NCI-H146 treated with DMSO at 0.1 percent for 48 hours (cell line): ENCODE results near the gene GRK4.

Experiments
- DNase-seq: peaks from one replicate; lab custom pipeline; 2025; ENCODE audit not compliant: unreplicated experiment; lab: John Stamatoyannopoulos, UW

GRK4 gene

GRCh38 chr4:3067473-3068001 is 104.2 kb downstream of the GRK4 start:
- DNase-seq = no peak

- DNase-seq = no peak
Observed at GRCh38 chr4:3069661-3070199, 106.4 kb downstream of the GRK4 start.

GRCh38 chr4:3070709-3071500 is 107.5 kb downstream of the GRK4 start:
- DNase-seq = peak; percentile 12

GRCh38 chr4:3071811-3072210 is 108.4 kb downstream of the GRK4 start:
- DNase-seq = no peak

- DNase-seq = peak; percentile 19
Observed at GRCh38 chr4:3073158-3074077, 110.0 kb downstream of the GRK4 start.

GRCh38 chr4:3074078-3074845 is 110.9 kb downstream of the GRK4 start, which contains the start of the genes HTT and HTT-AS:
Gene HTT, plus strand, starts transcription at chr4:3074681. Its CDS starts 145 bp downstream, at chr4:3074826.
Gene HTT-AS, minus strand, starts transcription at chr4:3074538.
- DNase-seq = peak; percentile 90

- peak; percentile 63 for DNase-seq
Observed at GRCh38 chr4:3074846-3075651, 111.7 kb downstream of the GRK4 start.

- DNase-seq = no peak
Observed at GRCh38 chr4:3075652-3075981, 112.2 kb downstream of the GRK4 start.

- no peak for DNase-seq
Observed at GRCh38 chr4:3077796-3078195, 114.4 kb downstream of the GRK4 start.

GRCh38 chr4:3079694-3080123 is 116.3 kb downstream of the GRK4 start:
- DNase-seq = no peak

GRCh38 chr4:3082925-3083515 is 119.6 kb downstream of the GRK4 start:
- no peak for DNase-seq

GRCh38 chr4:3083732-3084131 is 120.4 kb downstream of the GRK4 start:
- no peak for DNase-seq

GRCh38 chr4:3085948-3086670 is 122.7 kb downstream of the GRK4 start:
- DNase-seq = no peak

GRCh38 chr4:3087115-3087797 is 123.9 kb downstream of the GRK4 start:
- DNase-seq = no peak
